A673 (cell line): ENCODE measurements around the gene LMF1.

Experiments
- EZH2 ChIP-seq: fragments of 200-600 bp; sonication (generic); IDR thresholded peaks from 2 replicates; pipeline ENCODE4 v1.6.1; 2017; ENCODE audit warnings: borderline replicate concordance, low read depth, mild to moderate bottlenecking, mixed read lengths, antibody characterized with exemption, low read length; ENCODE audit not compliant: poor library complexity, severe bottlenecking
- TF ChIP-seq, protein P1 (sequence below): fragments of 300-800, 200-600 bp; sonication (generic); conservative IDR thresholded peaks from 2 replicates; pipeline ENCODE4 v1.5.1; 2017; ENCODE audit warnings: low read depth, mild to moderate bottlenecking, antibody characterized with exemption, low read length, moderate library complexity, mixed read lengths

DNA sequence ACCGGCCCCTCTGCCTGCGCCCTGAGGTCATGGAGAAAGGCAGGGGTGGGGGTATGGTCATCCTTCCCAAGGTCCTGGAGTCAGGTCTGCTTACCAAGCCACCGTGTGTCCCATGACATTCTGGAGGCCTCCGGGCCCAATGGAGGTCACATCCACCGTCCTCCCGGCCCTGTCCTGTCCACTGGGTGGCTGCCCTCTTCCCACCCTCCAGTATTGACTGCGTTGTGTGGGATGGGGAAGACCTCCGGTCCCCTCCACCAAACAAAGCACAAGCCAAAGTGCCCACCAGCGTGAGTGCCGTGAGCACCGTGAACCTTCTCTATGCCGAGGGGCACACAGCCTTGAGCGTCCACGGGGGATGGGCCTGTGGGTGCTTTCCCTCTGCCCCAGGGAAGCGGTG, 37.2 kb downstream of the LMF1 start:
- TF ChIP-seq, protein P1, sequence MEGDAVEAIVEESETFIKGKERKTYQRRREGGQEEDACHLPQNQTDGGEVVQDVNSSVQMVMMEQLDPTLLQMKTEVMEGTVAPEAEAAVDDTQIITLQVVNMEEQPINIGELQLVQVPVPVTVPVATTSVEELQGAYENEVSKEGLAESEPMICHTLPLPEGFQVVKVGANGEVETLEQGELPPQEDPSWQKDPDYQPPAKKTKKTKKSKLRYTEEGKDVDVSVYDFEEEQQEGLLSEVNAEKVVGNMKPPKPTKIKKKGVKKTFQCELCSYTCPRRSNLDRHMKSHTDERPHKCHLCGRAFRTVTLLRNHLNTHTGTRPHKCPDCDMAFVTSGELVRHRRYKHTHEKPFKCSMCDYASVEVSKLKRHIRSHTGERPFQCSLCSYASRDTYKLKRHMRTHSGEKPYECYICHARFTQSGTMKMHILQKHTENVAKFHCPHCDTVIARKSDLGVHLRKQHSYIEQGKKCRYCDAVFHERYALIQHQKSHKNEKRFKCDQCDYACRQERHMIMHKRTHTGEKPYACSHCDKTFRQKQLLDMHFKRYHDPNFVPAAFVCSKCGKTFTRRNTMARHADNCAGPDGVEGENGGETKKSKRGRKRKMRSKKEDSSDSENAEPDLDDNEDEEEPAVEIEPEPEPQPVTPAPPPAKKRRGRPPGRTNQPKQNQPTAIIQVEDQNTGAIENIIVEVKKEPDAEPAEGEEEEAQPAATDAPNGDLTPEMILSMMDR, result no peak
- TF ChIP-seq EZH2, result no peak
